Measurements from ENCODE around the gene ADCY10.

GRCh38 chr1:167837326-167837725 is 76.6 kb downstream of the ADCY10 start:
- TF ChIP-seq, protein P1, sequence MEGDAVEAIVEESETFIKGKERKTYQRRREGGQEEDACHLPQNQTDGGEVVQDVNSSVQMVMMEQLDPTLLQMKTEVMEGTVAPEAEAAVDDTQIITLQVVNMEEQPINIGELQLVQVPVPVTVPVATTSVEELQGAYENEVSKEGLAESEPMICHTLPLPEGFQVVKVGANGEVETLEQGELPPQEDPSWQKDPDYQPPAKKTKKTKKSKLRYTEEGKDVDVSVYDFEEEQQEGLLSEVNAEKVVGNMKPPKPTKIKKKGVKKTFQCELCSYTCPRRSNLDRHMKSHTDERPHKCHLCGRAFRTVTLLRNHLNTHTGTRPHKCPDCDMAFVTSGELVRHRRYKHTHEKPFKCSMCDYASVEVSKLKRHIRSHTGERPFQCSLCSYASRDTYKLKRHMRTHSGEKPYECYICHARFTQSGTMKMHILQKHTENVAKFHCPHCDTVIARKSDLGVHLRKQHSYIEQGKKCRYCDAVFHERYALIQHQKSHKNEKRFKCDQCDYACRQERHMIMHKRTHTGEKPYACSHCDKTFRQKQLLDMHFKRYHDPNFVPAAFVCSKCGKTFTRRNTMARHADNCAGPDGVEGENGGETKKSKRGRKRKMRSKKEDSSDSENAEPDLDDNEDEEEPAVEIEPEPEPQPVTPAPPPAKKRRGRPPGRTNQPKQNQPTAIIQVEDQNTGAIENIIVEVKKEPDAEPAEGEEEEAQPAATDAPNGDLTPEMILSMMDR (IDR thresholded peaks at IDR 0.05; ENCODE audit: low read length): no peak
- TF ChIP-seq EZH2 (IDR thresholded peaks at IDR 0.05; ENCODE audit: borderline replicate concordance, low read length): no peak

All from OCI-LY1 (cell line).